Subcutaneous adipose tissue (tissue), 4 donors: ENCODE results near the gene ABHD13. TPM values are rescaled to one million over a fixed set of nuclear protein-coding genes. Genes with fewer than 3 reads are reported as not detected.

Experiments
- CTCF ChIP-seq: fragments of 450-650 bp; IDR thresholded peaks from one replicate; pipeline ENCODE4 v1.5.1; 2016; ENCODE audit warnings: low read depth, mild to moderate bottlenecking, control low read depth, antibody characterized with exemption, moderate library complexity
- total RNA-seq, 4 donors: library from RNA; depleted of rRNA; stranded (reverse); fragments of >200 nt; gene quantifications; one replicate each; pipeline ENCODE4 v1.1.0, GENCODE V29; 2016

Gene ABHD13
- total RNA-seq, 4 donors from 2014 or later, result 9.6 to 17.1 (median 12.4) TPM

- no peak for TF ChIP-seq CTCF
Measured at GRCh38 chr13:108190897-108191296, 27.3 kb upstream of the ABHD13 start.

GRCh38 chr13:108193806-108194205 is 24.4 kb upstream of the ABHD13 start:
- TF ChIP-seq CTCF, result no peak

- no peak for TF ChIP-seq CTCF
Measured at GRCh38 chr13:108194435-108194936, 23.7 kb upstream of the ABHD13 start.

DNA sequence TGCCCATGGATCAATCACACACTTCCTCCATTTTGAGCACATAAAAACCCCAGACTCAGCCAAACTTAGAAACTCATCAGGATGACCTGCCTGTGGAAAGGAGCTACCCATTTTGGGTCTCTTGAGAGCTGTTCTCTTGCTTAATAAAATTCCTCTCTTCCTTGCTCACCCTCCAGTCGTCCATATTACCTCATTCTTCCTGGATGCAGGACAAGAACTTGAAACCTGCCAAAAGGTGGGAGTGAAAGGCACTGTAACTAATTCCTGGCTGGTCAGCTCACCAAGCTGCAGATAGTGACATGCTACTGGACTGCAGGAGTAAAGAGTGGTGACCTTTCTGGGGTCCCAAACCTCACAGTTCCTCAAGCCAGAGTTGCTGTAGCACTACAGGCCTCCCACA is 23.0 kb upstream of the ABHD13 start:
- no peak for TF ChIP-seq CTCF

- no peak for TF ChIP-seq CTCF
Measured at GRCh38 chr13:108195861-108196260, 22.3 kb upstream of the ABHD13 start.

- no peak for TF ChIP-seq CTCF
Measured at GRCh38 chr13:108200781-108201398, 17.3 kb upstream of the ABHD13 start.

DNA sequence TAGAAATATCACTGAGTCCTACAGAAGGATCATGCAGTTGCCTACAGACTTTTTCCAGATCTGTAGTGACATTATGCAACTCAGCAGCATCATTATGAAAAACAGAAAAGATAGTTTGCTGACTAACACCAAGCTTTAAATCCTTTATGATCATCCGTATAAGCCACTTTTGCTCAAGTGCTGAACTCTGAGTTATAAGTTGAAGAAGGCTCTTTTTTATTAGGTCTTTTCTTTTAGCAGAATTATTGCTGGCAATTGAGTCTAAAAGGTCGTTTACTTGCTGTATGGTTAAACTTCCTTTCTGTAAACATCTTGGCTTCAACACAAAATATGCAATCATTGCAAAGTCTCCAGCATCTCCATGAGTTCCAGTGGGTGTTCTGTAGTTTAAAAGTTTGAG is 7.6 kb upstream of the ABHD13 start:
- TF ChIP-seq CTCF, result no peak
